Prostate gland (tissue), 2 donors: Measurements from ENCODE around the gene PCDHB6. TPM values are rescaled to one million over a fixed set of nuclear protein-coding genes. Genes with fewer than 3 reads are reported as not detected.
"Not testable (repeated sequence)": the region's sequence is repeated elsewhere in the genome, so short reads cannot be mapped to it uniquely, and the experiment has no call there.

ENCODE experiments used
- DNase-seq: peaks from one replicate; pipeline ENCODE4 v3.0.0-alpha.2; 2019; ENCODE audit warnings: low spot score
- H3K27ac ChIP-seq, 2 donors: fragments of 200-600 bp; sonication (generic); 2 replicates each; pipeline ENCODE4 v1.5.1; 2017 to 2019
- H3K27me3 ChIP-seq: fragments of 200-600 bp; sonication (generic); replicated peaks from 2 replicates; pipeline ENCODE4 v1.5.1; 2019; ENCODE audit not compliant: insufficient read depth
- H3K36me3 ChIP-seq, 2 donors: fragments of 200-600 bp; sonication (generic); 1 replicate in 1 of 2; 2 replicates in 1 of 2; pipeline versions ENCODE4 v1.5.1 to v1.8.1; 2017 to 2019
- H3K4me1 ChIP-seq: fragments of 200-600 bp; sonication (generic); replicated peaks from 2 replicates; pipeline ENCODE4 v1.5.1; 2019
- H3K4me3 ChIP-seq, 2 donors: fragments of 200-600 bp; sonication (generic); 2 replicates each; pipeline ENCODE4 v1.5.1; 2017 to 2019
- H3K9me3 ChIP-seq: fragments of 200-600 bp; sonication (generic); 2 replicates; pipeline ENCODE4 v1.5.1; 2017
- CTCF ChIP-seq, 4 experiments: fragments of 200-600 bp in 2 of 4; fragments of 450-650 bp in 2 of 4; sonication (generic) in 2 of 4; IDR thresholded peaks; 1 replicate in 3 of 4; 2 replicates in 1 of 4; pipeline ENCODE4 v1.5.1; 2016 to 2019; ENCODE audit warnings: antibody characterized with exemption in 4 of 4, mild to moderate bottlenecking in 2 of 4, moderate library complexity in 2 of 4
- POLR2A ChIP-seq: fragments of 450-650 bp; IDR thresholded peaks from one replicate; pipeline ENCODE4 v1.6.1; 2016; ENCODE audit warnings: antibody characterized with exemption, mild to moderate bottlenecking
- POLR2AphosphoS5 ChIP-seq: sonication (generic); formaldehyde crosslinking; IDR thresholded peaks from one replicate; pipeline ENCODE4 v1.6.1; 2017; ENCODE audit warnings: antibody characterized with exemption
- WGBS: methylation state at CpG from one replicate; pipeline ENCODE4 v1.1.5; 2018; 5-methylcytosine and 5-hydroxymethylcytosine counted together
- intact Hi-C: fragments of 100-400 bp; cut with DNase I; formaldehyde crosslinking; loops from one replicate; pipeline ENCODE4 v1.14.2; 2022
- total RNA-seq, 2 donors: library from RNA; depleted of rRNA; stranded (reverse); fragments of >200 nt; gene quantifications; one replicate each; pipeline ENCODE4 v1.1.0, GENCODE V29; 2016

Gene PCDHB6
- total RNA-seq, 2 donors from 2014 or later = 0.87 to 2.6 TPM

DNA sequence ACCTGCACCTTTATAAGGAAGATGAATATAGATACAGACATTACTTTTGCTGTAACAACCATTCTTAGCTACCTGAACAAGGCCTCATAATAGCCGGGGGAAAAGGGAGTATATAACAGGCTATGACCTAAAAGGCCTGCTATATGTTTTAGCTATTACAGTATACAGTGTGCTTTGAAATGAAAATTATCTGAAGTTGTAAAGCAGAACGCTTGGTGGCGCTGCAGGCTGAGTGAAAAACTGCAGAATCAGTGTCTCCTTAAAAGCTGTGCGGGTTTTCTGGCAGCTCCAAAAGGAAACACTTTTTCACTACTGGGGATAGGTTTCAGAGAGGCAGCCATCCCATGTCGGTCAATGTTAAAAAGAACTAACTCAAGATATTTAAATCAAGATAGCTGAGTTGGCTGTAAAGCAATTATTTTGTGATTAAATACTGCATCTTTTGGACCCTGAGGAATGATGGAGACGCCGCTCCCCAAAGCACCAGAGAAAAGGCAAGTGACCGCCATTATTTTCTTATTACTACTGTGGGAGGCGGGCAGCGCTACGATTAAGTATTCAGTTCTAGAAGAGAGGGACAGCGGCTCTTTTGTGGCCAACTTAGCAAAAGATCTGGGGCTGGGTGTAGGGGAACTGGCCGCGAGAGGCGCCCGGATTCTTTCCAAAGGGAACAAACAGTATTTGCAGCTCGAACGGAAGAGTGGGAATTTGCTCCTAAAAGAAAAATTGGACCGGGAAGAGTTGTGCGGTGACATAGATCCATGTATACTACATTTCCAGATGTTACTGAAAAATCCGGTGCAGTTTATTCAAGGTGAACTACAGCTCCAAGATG lies 5.9 kb downstream of the PCDHB6 start:
- no peaks in the 10 kb centered on the region for H3K36me3 ChIP-seq
- DNase-seq = no peak
- H3K9me3 ChIP-seq = no peaks in the 10 kb centered on the region
- TF ChIP-seq POLR2A (no peak), CTCF (IDR thresholded peaks at IDR 0.05) (no peak), POLR2AphosphoS5 (no peak)
- no peak overlapping the region for H3K27ac ChIP-seq
- no peaks in the 10 kb centered on the region for H3K4me1 ChIP-seq
- intact Hi-C loops = no loop called here
- WGBS = 31% methylated on average over 21 of the region's 21 CpGs
- no peak overlapping the region for H3K4me3 ChIP-seq
- no peaks in the 10 kb centered on the region for H3K27me3 ChIP-seq

- WGBS = 29% methylated on average over 35 of the region's 38 CpGs
- intact Hi-C loops, H3K4me1 ChIP-seq, DNase-seq, H3K9me3 ChIP-seq, H3K36me3 ChIP-seq, H3K27ac ChIP-seq, H3K4me3 ChIP-seq, H3K27me3 ChIP-seq: not testable (repeated sequence)
Observed at GRCh38 chr5:141157356-141157755, 7.5 kb downstream of the PCDHB6 start.

GRCh38 chr5:141157901-141158300 lies 8.0 kb downstream of the PCDHB6 start:
- H3K4me3 ChIP-seq, H3K4me1 ChIP-seq, intact Hi-C loops, DNase-seq, H3K27me3 ChIP-seq, H3K27ac ChIP-seq, H3K36me3 ChIP-seq, H3K9me3 ChIP-seq: not testable (repeated sequence)
- WGBS = 26% methylated on average over 22 of the region's 28 CpGs

DNA sequence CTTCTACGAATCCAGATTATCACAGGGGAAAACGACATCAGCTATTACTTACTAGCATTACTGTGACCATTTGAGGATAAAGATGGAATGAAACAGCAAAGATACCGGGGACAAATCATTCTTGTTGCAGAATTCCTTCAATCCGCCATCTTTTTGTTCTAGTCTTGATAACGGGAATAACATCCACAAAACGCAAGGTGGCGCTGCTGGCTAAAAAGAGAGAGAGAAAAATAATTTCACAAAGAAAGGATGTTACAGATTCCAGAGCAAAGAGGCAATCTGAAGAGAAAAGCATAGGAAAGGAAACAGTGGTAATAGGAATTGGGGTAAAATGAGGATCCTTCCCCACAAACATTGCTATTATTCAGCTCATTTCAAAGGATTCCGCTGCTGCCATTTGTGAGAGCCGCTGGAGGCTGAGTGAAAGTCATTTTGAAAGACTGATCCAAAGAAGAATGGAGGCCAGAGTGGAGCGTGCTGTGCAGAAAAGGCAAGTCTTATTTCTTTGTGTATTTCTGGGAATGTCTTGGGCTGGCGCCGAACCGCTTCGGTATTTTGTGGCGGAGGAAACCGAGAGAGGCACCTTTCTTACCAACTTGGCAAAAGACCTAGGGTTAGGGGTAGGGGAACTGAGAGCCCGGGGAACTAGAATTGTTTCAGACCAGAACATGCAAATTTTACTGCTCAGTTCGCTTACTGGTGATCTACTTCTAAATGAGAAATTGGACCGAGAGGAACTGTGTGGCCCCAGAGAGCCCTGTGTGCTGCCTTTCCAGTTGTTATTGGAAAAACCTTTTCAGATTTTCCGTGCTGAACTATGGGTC lies 22.7 kb downstream of the PCDHB6 start, which contains the start of gene PCDHB7:
PCDHB7 (plus strand) TSS at position 264 of the 824 bp plus-strand sequence; CDS start at position 456, 192 bp downstream.
- intact Hi-C loops = no loop called here

DNA sequence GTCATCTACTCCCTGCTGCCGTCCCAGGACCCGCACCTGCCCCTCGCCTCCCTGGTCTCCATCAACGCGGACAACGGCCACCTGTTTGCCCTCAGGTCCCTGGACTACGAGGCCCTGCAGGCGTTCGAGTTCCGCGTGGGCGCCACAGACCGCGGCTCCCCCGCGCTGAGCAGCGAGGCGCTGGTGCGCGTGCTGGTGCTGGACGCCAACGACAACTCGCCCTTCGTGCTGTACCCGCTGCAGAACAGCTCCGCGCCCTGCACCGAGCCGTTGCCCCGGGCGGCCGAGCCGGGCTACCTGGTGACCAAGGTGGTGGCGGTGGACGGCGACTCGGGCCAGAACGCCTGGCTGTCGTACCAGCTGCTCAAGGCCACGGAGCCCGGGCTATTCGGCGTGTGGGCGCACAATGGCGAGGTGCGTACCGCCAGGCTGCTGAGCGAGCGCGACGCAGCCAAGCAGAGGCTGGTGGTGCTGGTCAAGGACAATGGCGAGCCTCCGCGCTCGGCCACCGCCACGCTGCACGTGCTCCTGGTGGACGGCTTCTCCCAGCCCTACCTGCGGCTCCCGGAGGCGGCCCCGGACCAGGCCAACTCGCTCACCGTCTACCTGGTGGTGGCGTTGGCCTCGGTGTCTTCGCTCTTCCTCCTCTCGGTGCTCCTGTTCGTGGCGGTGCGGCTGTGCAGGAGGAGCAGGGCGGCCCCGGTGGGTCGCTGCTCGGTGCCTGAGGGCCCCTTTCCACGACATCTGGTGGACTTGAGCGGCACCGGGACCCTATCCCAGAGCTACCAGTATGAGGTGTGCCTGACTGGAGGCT lies 24.6 kb downstream of the PCDHB6 start:
- H3K27me3 ChIP-seq, intact Hi-C loops, H3K27ac ChIP-seq, H3K4me1 ChIP-seq, H3K9me3 ChIP-seq, H3K4me3 ChIP-seq, DNase-seq, H3K36me3 ChIP-seq: not testable (repeated sequence)
- 37% methylated on average over 79 of the region's 79 CpGs for WGBS

More for the DNA sequence above, 22.7 kb downstream of the PCDHB6 start, which contains the start of gene PCDHB7:
- TF ChIP-seq POLR2AphosphoS5 (no peak), CTCF (IDR thresholded peaks at IDR 0.05) (peak in 1 of 4 experiments; percentile 11)
- 25% methylated on average over 20 of the region's 20 CpGs for WGBS
- Histone ChIP-seq H3K27me3 (peaks cover 6% of the 10 kb centered on the region), H3K27ac (no peak within 1 kb of the TSS), H3K9me3 (no peaks in the 10 kb centered on the region), H3K4me3 (no peak within 1 kb of the TSS), H3K4me1 (no peaks in the 10 kb centered on the region), H3K36me3 (no peaks in the 10 kb centered on the region)
- no peak for DNase-seq

DNA sequence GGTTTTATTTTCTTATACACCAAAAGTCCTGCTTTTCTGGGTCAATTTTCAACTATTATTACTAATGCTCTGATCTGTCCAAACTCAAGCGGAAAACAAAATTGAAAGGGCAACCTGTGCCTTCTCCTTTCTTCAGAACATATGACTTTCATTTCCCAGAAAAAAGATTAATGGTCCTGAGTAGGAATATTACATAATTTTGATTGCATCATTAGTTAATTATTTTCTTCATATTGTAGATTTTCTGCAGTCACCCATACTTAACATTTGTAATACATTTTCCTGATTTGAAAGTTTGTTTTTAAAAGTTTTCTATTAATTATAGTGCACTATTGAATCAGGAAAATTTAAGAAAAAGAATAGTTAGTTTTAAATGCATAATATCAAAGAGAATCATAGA lies 26.1 kb downstream of the PCDHB6 start:
- Histone ChIP-seq H3K27me3 (peaks cover 6% of the 10 kb centered on the region), H3K36me3 (no peaks in the 10 kb centered on the region), H3K4me1 (no peaks in the 10 kb centered on the region), H3K9me3 (no peaks in the 10 kb centered on the region), H3K27ac (no peak overlapping the region), H3K4me3 (no peak overlapping the region)
- no peak for DNase-seq
- intact Hi-C loops = no loop called here
- TF ChIP-seq CTCF (IDR thresholded peaks at IDR 0.05) (no peak), POLR2AphosphoS5 (no peak), POLR2A (no peak)
- WGBS = 52% methylated on average over 1 of the region's 1 CpG

DNA sequence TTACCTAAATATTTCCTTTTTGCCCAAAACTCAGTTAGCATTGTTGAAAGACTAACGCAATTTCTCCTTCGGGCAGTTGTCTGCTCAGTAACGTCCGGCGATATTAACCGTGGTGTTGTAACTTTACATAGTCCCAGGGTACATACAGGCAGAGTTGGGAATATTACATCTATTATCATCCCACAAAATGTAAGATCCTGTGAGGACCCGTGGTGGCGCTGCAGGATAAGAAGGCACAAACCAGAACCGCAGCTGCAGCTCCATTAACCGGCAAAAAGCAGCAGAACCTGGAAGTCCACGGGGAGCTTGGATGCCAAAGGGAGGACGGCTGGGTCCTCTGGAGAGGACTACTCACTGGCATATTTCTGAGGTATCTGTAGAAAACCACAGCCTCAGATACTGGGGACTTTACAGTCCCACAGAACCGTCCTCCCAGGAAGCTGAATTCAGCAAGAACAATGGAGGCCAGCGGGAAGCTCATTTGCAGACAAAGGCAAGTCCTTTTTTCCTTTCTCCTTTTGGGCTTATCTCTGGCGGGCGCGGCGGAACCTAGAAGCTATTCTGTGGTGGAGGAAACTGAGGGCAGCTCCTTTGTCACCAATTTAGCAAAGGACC lies 27.8 kb downstream of the PCDHB6 start, which contains the start of gene PCDHB8:
PCDHB8 (plus strand) TSS at position 214 of the 615 bp plus-strand sequence; CDS start at position 459, 245 bp downstream.
- H3K27me3 ChIP-seq, H3K36me3 ChIP-seq, intact Hi-C loops, H3K9me3 ChIP-seq, H3K27ac ChIP-seq, H3K4me1 ChIP-seq, H3K4me3 ChIP-seq, DNase-seq: not testable (repeated sequence)
- whole genome bisulfite sequencing = 28% methylated on average over 18 of the region's 18 CpGs

- WGBS = 38% methylated on average over 34 of the region's 39 CpGs
- DNase-seq, intact Hi-C loops, H3K4me1 ChIP-seq, H3K9me3 ChIP-seq, H3K4me3 ChIP-seq, H3K27me3 ChIP-seq, H3K36me3 ChIP-seq, H3K27ac ChIP-seq: not testable (repeated sequence)
Observed at GRCh38 chr5:141179371-141179770, 29.5 kb downstream of the PCDHB6 start.
